Measurements from ENCODE around the gene TM2D1. TPM values are rescaled to one million over a fixed set of nuclear protein-coding genes. Genes with fewer than 3 reads are reported as not detected.

The TM2D1 gene
- polyA plus RNA-seq, 2 of the 4 experiments (the other 2 are of a cell fraction), result 32.4 to 54.2 TPM

DNA sequence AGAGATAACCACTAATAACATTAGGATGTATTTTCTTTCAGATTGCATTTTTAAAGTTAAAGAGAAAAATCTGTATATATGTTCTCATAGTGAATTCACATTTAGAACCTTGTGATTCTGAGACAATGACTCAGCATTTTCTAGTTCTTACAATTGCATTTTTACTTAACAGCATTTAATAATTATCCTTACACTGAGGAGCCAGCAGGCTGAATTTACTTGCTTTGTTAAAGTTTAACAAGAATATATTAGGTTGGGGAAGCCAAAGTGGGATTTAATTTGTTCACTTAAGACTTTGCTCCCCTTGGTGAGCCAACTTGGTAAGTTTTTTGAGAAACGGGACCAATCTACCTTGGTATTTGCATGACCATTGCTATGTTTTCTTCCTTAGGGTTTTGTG is 21.9 kb upstream of the TM2D1 start (continued):
- TF ChIP-seq RAD21 (conservative IDR thresholded peaks at IDR 0.05 in 1 of 2, IDR thresholded peaks at IDR 0.05 in 1 of 2) (no peak), ZNF302 (CRISPR knock-in tag; IDR thresholded peaks at IDR 0.05) (no peak), FOXS1 (CRISPR knock-in tag; IDR thresholded peaks at IDR 0.05) (no peak), KDM5A (IDR thresholded peaks at IDR 0.05) (no peak), RCOR1 (IDR thresholded peaks at IDR 0.05; ENCODE audit: low read depth, low read length) (no peak), NR3C1 (IDR thresholded peaks at IDR 0.05) (no peak), EP300 (IDR thresholded peaks at IDR 0.05) (no peak), ZSCAN20 (CRISPR knock-in tag; IDR thresholded peaks at IDR 0.05) (no peak), BCL3 (IDR thresholded peaks at IDR 0.05) (no peak), MAFK (IDR thresholded peaks at IDR 0.05; ENCODE audit: partially characterized antibody) (peak; percentile 99), PHF8 (IDR thresholded peaks at IDR 0.05; ENCODE audit: borderline replicate concordance, low read depth) (no peak), NFE2L2 (conservative IDR thresholded peaks at IDR 0.05; ENCODE audit: low read length) (peak; percentile 99), ZFP36 (IDR thresholded peaks at IDR 0.05; ENCODE audit: borderline replicate concordance, partially characterized antibody) (no peak), POLR2AphosphoS2 (conservative IDR thresholded peaks at IDR 0.05; ENCODE audit: low read length) (no peak), MAZ (IDR thresholded peaks at IDR 0.05; ENCODE audit: borderline replicate concordance, low read depth, low read length) (no peak)

DNA sequence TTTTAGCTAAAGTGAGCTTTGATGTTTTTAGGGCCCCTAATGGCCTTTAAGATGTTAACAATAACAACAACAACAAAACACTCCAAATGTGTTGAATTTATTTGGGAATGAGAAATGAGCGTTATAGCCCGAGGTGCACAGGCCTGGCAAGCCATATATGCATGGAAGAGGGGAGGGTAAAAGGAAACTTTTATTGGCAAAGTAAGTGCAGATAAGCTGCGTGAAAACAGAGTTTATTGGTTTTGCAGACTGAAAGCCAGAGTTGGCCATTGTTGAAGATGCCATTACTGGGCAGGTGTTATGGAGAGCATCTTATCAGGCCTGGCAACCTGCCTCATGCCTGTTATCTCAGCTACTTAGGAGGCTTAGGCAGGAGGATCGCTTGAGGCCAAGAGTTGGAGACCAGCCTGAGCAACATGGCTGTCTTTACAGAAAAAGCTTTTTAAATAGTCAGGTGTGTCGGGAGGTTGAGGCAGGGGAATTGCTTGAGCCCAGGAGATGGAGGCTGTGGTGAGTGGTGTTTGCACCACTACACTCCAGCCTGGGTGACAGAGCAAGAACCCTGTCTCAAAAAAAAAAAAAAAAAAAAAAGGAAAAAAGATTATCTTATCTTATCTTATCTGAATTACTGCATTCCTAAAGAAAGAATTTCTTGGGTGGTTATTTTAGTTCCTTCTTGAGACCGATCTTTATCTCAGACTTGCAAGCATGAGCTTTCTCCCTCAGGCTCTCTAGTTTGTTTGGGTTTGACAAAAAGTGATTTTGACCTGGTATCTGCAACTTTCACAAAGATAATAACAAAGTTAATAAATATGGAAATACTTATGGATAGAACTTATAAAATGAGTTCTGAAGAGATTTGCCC is 19.0 kb upstream of the TM2D1 start:
- DNase-seq (ENCODE audit: low read depth in 1 of 2, low spot score in 1 of 2), result no peak
- 78% methylated on average over 6 of the region's 6 CpGs for WGBS (ENCODE audit: missing lambda C conversion rate)
- peak overlapping the region; percentile 1 to 98; a peak in 3 of 6 replicates for H3K27ac ChIP-seq
- H3K4me2 ChIP-seq, result peak overlapping the region; percentile 93
- no peak for FAIRE-seq
- CTCF ChIA-PET, result interaction anchor here (1.5 kb wide), 1 partner anchor 10 kb away, joined by 4 read pairs; no protein-coding TSS in a partner anchor
- peaks cover 38% of the 10 kb centered on the region for H3K4me1 ChIP-seq
- no peak overlapping the region for H3K4me3 ChIP-seq
- POLR2A ChIA-PET, result interaction anchor here (0.7 kb wide), 1 partner anchor 10 kb away, joined by 5 read pairs; no protein-coding TSS in a partner anchor
- no peak for ATAC-seq
- no peak for TF ChIP-seq NPAS2 (CRISPR knock-in tag; IDR thresholded peaks at IDR 0.05; ENCODE audit: borderline replicate concordance)
- TF ChIP-seq CBX8 (IDR thresholded peaks at IDR 0.05), result no peak
- TF ChIP-seq CBX2 (IDR thresholded peaks at IDR 0.05; ENCODE audit: borderline replicate concordance, low read depth), result no peak
- TF ChIP-seq GATA3 (IDR thresholded peaks at IDR 0.05; ENCODE audit: borderline replicate concordance), result peak; percentile 29; the same call in 1 of the 2 replicates
- TF ChIP-seq TP53 (CRISPR knock-in tag; IDR thresholded peaks at IDR 0.05), result no peak
- no peak for TF ChIP-seq RCOR1 (IDR thresholded peaks at IDR 0.05; ENCODE audit: low read depth, low read length)
- no peaks in the 10 kb centered on the region for H3K9me3 ChIP-seq

DNA sequence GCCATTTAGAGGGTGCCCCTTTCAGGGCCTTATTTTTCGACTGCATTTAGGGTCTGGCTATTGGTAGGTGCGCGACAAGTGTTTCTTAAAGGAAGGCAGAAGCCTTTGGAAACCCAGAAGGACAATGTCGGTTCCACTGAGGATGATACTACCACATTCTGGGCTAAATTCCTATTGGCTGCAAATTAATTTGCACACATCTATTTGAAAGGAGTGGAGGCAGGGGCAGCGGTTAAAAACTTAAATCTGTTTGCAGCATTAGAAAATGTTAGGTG is 18.4 kb upstream of the TM2D1 start:
- WGBS (ENCODE audit: missing lambda C conversion rate), result 66% methylated on average over 5 of the region's 5 CpGs
- POLR2A ChIA-PET, result no interaction called here
- H3K27ac ChIP-seq, result peak overlapping the region; percentile 85 to 98
- peak overlapping the region; percentile 69 for H3K4me3 ChIP-seq
- FAIRE-seq (no peak), ATAC-seq (no peak; a peak in 2 of 6 replicates), DNase-seq (ENCODE audit: low read depth in 1 of 2, low spot score in 1 of 2) (no peak)
- no peaks in the 10 kb centered on the region for H3K9me3 ChIP-seq
- CTCF ChIA-PET, result interaction anchor here (1.5 kb wide), 1 partner anchor 10 kb away, joined by 4 read pairs; no protein-coding TSS in a partner anchor
- TF ChIP-seq RAD21 (conservative IDR thresholded peaks at IDR 0.05 in 1 of 2, IDR thresholded peaks at IDR 0.05 in 1 of 2) (no peak), RARB (CRISPR knock-in tag; IDR thresholded peaks at IDR 0.05) (no peak), JUN (IDR thresholded peaks at IDR 0.05) (no peak), HEYL (CRISPR knock-in tag; IDR thresholded peaks at IDR 0.05) (no peak), TP53 (CRISPR knock-in tag; IDR thresholded peaks at IDR 0.05) (no peak), PHF8 (IDR thresholded peaks at IDR 0.05; ENCODE audit: borderline replicate concordance, low read depth) (no peak), EHF (CRISPR knock-in tag; IDR thresholded peaks at IDR 0.05) (no peak)
- H3K4me1 ChIP-seq, result peaks cover 38% of the 10 kb centered on the region
- peak overlapping the region; percentile 93 for H3K4me2 ChIP-seq

Measured in A549 (cell line).